SKM-1 (cell line): ENCODE measurements around the gene KCTD16.

ENCODE experiments used
- DNase-seq: peaks from one replicate; lab custom pipeline; 2025; ENCODE audit not compliant: unreplicated experiment; lab: John Stamatoyannopoulos, UW

KCTD16 gene

GRCh38 chr5:144206141-144206540, 35.5 kb downstream of the KCTD16 start:
- DNase-seq = no peak

- DNase-seq = no peak
Observed at GRCh38 chr5:144207875-144208444, 37.3 kb downstream of the KCTD16 start.

GRCh38 chr5:144209361-144209760, 38.7 kb downstream of the KCTD16 start:
- no peak for DNase-seq

GRCh38 chr5:144210655-144211054, 40.0 kb downstream of the KCTD16 start:
- no peak for DNase-seq

GRCh38 chr5:144219869-144220268, 49.2 kb downstream of the KCTD16 start:
- no peak for DNase-seq

GRCh38 chr5:144227363-144227999, 56.8 kb downstream of the KCTD16 start:
- DNase-seq = no peak

- no peak for DNase-seq
Observed at GRCh38 chr5:144230806-144231205, 60.1 kb downstream of the KCTD16 start.

GRCh38 chr5:144232285-144232684, 61.6 kb downstream of the KCTD16 start:
- DNase-seq = no peak

GRCh38 chr5:144236499-144236898, 65.8 kb downstream of the KCTD16 start:
- no peak for DNase-seq

GRCh38 chr5:144237851-144238250, 67.2 kb downstream of the KCTD16 start:
- DNase-seq = no peak

GRCh38 chr5:144247131-144247530, 76.5 kb downstream of the KCTD16 start:
- no peak for DNase-seq

- DNase-seq = no peak
Observed at GRCh38 chr5:144248015-144248414, 77.3 kb downstream of the KCTD16 start.

GRCh38 chr5:144249755-144250464, 79.2 kb downstream of the KCTD16 start:
- no peak for DNase-seq

GRCh38 chr5:144254552-144254951, 83.9 kb downstream of the KCTD16 start:
- DNase-seq = no peak

GRCh38 chr5:144260121-144260520, 89.4 kb downstream of the KCTD16 start:
- no peak for DNase-seq

GRCh38 chr5:144265643-144266247, 95.1 kb downstream of the KCTD16 start:
- no peak for DNase-seq

GRCh38 chr5:144267961-144268513, 97.4 kb downstream of the KCTD16 start:
- no peak for DNase-seq

- no peak for DNase-seq
Observed at GRCh38 chr5:144273232-144274027, 102.8 kb downstream of the KCTD16 start.

GRCh38 chr5:144275329-144275728, 104.7 kb downstream of the KCTD16 start:
- DNase-seq = no peak

GRCh38 chr5:144276034-144276822, 105.6 kb downstream of the KCTD16 start:
- no peak for DNase-seq
